GM19468 (cell line): ENCODE data around the gene SRCAP.

Experiments used
- ATAC-seq: cut with Tn5 transposase; IDR thresholded peaks from one replicate; pipeline ENCODE4 v1.9.1; 2021; ENCODE audit warnings: mild to moderate bottlenecking, moderate library complexity, moderate number of reproducible peaks; ENCODE audit not compliant: unreplicated experiment; ENCODE audit errors: extremely low read depth

SRCAP gene

DNA sequence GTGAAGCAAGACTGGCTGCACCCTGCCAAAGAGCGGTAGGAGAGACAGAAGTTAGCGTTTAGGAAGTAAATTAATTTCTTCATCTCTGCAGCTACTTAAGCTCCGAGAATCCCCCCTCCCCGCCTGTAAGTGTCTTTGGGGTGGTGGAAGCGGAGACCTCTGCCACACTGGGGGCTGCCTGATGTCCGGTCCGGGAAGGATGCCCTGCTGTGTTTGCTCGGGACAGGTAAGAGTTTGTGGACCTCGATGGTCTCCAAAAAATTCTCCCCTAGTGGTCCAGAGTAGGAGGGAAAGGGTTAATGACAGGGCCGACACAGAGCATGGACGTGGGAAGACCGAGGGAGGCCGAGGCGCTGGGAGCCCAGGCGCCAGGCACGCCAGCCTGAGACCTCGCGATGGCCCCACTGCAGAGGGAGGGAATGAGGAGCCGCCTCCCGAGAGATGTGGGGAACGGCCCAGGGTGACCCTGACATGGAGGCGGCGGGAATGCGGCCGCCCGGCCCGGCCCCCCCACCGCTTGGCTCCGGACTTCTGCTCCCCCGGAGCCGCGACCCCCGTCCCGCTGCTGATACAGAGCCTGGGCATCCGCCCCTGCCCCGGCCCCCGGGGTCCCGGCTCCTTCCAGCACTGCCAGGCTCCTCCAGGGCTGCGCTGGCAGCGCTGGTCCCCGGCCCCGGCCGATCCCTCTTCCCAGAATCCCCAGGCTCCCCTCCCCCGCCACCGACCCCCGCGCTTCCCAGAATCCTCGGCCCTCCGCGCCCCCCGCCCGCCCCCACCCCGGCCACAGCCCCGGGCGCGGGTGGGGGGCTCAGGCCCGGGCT is 87.4 kb downstream of the SRCAP start:
- ATAC-seq = no peak

GRCh38 chr16:30786936-30787612 is 88.1 kb downstream of the SRCAP start, which contains the start of gene ZNF629:
Gene ZNF629, minus strand, starts transcription at chr16:30787205. Its CDS starts 2,723 bp downstream, at chr16:30784482.
- ATAC-seq = no peak

GRCh38 chr16:30787613-30788378 is 88.8 kb downstream of the SRCAP start:
- ATAC-seq = no peak
